Esophagus squamous epithelium (tissue), 5 donors: ENCODE data around the gene SLC44A1. TPM values are rescaled to one million over a fixed set of nuclear protein-coding genes. Genes with fewer than 3 reads are reported as not detected.

Source experiments
- DNase-seq: peaks from one replicate; lab custom pipeline; 2025; lab: John Stamatoyannopoulos, UW
- H3K27ac ChIP-seq, 4 donors: fragments of 200-600 bp; sonication (generic); one replicate each; pipeline ENCODE4 v1.5.1; 2016 to 2019; ENCODE audit warnings: mild to moderate bottlenecking in 1 of 4
- H3K27me3 ChIP-seq, 4 donors: fragments of 200-600 bp; sonication (generic); 1 replicate in 3 of 4; 2 replicates in 1 of 4; pipeline versions ENCODE4 v1.5.1 to v1.6.0; 2017 to 2021; ENCODE audit warnings: antibody characterized with exemption in 1 of 4
- H3K36me3 ChIP-seq, 3 donors: fragments of 200-600 bp; sonication (generic); one replicate each; pipeline ENCODE4 v1.5.1; 2016 to 2019
- H3K4me1 ChIP-seq, 3 donors: fragments of 200-600 bp; sonication (generic); one replicate each; pipeline ENCODE4 v1.5.1; 2017 to 2019
- H3K4me3 ChIP-seq, 4 donors: fragments of 200-600 bp; sonication (generic); 1 replicate in 3 of 4; 2 replicates in 1 of 4; pipeline ENCODE4 v1.5.1; 2016 to 2019; ENCODE audit warnings: mild to moderate bottlenecking in 2 of 4, moderate library complexity in 1 of 4
- H3K9me3 ChIP-seq, 3 donors: fragments of 200-600 bp; sonication (generic); one replicate each; pipeline ENCODE4 v1.5.1; 2016 to 2019
- POLR2A ChIP-seq, 4 donors: fragments of 450-650 bp; IDR thresholded peaks; one replicate each; pipeline ENCODE4 v1.6.1; 2017; ENCODE audit warnings: antibody characterized with exemption in 4 of 4, mild to moderate bottlenecking in 4 of 4, moderate library complexity in 3 of 4
- WGBS, 2 donors: methylation state at CpG; one replicate each; pipeline ENCODE4 v1.1.5; 2018; 5-methylcytosine and 5-hydroxymethylcytosine counted together
- intact Hi-C: fragments of 100-400 bp; cut with DNase I; formaldehyde crosslinking; loops from one replicate; pipeline ENCODE4 v1.15.0; 2022
- total RNA-seq, 4 donors: library from RNA; depleted of rRNA; stranded (reverse); fragments of >200 nt; gene quantifications; one replicate each; pipeline ENCODE4 v1.1.0, GENCODE V29; 2016
- TF ChIP-seq, protein P1 (sequence below), 6 experiments: fragments of 450-650 bp in 4 of 6; fragments of 200-600 bp in 2 of 6; sonication (generic) in 2 of 6; IDR thresholded peaks; one replicate each; pipeline ENCODE4 v1.5.1; 2016 to 2019; ENCODE audit warnings: antibody characterized with exemption in 6 of 6, mild to moderate bottlenecking in 4 of 6, moderate library complexity in 4 of 6
- donor health status: DM: yes; HTN: yes; CAD: no.

Gene SLC44A1
- total RNA-seq, 4 donors from 2014 or later = 19.9 to 52.9 (median 37.8) TPM

- TF ChIP-seq, protein P1, sequence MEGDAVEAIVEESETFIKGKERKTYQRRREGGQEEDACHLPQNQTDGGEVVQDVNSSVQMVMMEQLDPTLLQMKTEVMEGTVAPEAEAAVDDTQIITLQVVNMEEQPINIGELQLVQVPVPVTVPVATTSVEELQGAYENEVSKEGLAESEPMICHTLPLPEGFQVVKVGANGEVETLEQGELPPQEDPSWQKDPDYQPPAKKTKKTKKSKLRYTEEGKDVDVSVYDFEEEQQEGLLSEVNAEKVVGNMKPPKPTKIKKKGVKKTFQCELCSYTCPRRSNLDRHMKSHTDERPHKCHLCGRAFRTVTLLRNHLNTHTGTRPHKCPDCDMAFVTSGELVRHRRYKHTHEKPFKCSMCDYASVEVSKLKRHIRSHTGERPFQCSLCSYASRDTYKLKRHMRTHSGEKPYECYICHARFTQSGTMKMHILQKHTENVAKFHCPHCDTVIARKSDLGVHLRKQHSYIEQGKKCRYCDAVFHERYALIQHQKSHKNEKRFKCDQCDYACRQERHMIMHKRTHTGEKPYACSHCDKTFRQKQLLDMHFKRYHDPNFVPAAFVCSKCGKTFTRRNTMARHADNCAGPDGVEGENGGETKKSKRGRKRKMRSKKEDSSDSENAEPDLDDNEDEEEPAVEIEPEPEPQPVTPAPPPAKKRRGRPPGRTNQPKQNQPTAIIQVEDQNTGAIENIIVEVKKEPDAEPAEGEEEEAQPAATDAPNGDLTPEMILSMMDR (IDR thresholded peaks at IDR 0.05) = no peak
- no peak for TF ChIP-seq POLR2A (IDR thresholded peaks at IDR 0.05)
- intact Hi-C loops = no loop called here
- no peaks in the 10 kb centered on the region for H3K36me3 ChIP-seq
- peaks cover 5 to 29% (median 5%) of the 10 kb centered on the region in 3 donors for H3K4me1 ChIP-seq
- H3K4me3 ChIP-seq = no peak overlapping the region
- no peak overlapping the region for H3K27ac ChIP-seq
- WGBS, 2 donors = 26 to 40% methylated on average over 1 of the region's 1 CpG
- H3K9me3 ChIP-seq = no peaks in the 10 kb centered on the region
- no peaks in the 10 kb centered on the region for H3K27me3 ChIP-seq
- no peak for DNase-seq
Observed at GRCh38 chr9:105290418-105290817, 46.0 kb downstream of the SLC44A1 start.

DNA sequence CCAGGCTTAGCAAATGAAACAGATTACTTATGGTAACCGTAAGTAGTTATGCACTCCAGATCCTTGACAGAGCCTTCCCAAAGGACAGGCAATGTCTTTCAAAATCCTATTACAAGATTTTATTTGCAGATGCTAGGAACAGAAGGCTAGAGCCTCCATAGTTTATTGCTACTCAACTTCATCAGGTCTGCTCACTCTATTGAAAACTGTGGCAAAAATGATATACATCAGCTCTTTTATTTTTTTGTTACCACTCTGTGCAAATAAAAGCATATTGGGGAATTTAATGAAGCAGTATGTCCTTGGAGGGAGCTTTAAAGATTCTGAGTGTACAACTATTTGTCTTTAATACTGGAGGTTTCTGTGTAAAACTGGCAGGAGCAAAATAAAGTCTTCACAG, 46.5 kb downstream of the SLC44A1 start:
- peaks cover 5 to 26% (median 5%) of the 10 kb centered on the region in 3 donors for H3K4me1 ChIP-seq
- DNase-seq = no peak
- 82 to 94% methylated on average over 1 of the region's 1 CpG for WGBS, 2 donors
- no peak overlapping the region for H3K27ac ChIP-seq
- intact Hi-C loops = no loop called here
- no peaks in the 10 kb centered on the region for H3K9me3 ChIP-seq
- H3K4me3 ChIP-seq = no peak overlapping the region
- no peaks in the 10 kb centered on the region for H3K36me3 ChIP-seq
- TF ChIP-seq, protein P1 (IDR thresholded peaks at IDR 0.05) = no peak
- TF ChIP-seq POLR2A (IDR thresholded peaks at IDR 0.05) = no peak
- no peaks in the 10 kb centered on the region for H3K27me3 ChIP-seq

DNA sequence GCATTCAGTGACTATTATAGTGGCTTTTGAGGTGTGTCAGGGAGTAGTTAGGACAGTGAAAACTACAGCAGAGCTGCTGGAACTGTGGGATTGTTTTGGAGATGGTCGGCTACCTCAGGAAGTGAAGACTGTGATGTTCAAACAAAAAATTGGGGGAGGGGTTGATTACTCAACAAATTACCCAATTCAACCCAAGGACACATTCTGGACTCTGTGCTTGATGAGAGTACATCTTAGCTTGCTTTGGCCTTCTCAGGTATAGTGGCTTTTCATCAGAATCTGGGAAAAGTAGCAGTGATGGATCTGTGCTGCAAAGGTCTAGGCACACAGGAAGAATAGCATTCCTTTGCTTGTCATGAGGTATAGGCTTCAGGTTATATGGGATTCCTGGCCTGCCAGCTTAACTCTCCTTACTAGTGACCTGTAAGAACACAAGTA, 47.0 kb downstream of the SLC44A1 start:
- no peak overlapping the region for H3K4me3 ChIP-seq
- peaks cover 5 to 31% (median 5%) of the 10 kb centered on the region in 3 donors for H3K4me1 ChIP-seq
- H3K9me3 ChIP-seq = no peaks in the 10 kb centered on the region
- intact Hi-C loops = no loop called here
- H3K27me3 ChIP-seq = no peaks in the 10 kb centered on the region
- TF ChIP-seq POLR2A (IDR thresholded peaks at IDR 0.05) = no peak
- TF ChIP-seq, protein P1 (IDR thresholded peaks at IDR 0.05) = no peak
- DNase-seq = no peak
- WGBS, 2 donors = 53 to 59% methylated on average over 1 of the region's 1 CpG
- no peak overlapping the region for H3K27ac ChIP-seq
- no peaks in the 10 kb centered on the region for H3K36me3 ChIP-seq

GRCh38 chr9:105291938-105292337, 47.5 kb downstream of the SLC44A1 start:
- Histone ChIP-seq H3K4me3 (no peak overlapping the region), H3K36me3 (no peaks in the 10 kb centered on the region), H3K27me3 (no peaks in the 10 kb centered on the region), H3K9me3 (no peaks in the 10 kb centered on the region), H3K27ac (no peak overlapping the region), H3K4me1 (peaks cover 5 to 36% (median 5%) of the 10 kb centered on the region in 3 donors)
- TF ChIP-seq, protein P1 (IDR thresholded peaks at IDR 0.05) = no peak
- TF ChIP-seq POLR2A (IDR thresholded peaks at IDR 0.05) = no peak
- WGBS, 2 donors = 78 to 81% methylated on average over 2 of the region's 2 CpGs
- no peak for DNase-seq
- intact Hi-C loops = no loop called here

DNA sequence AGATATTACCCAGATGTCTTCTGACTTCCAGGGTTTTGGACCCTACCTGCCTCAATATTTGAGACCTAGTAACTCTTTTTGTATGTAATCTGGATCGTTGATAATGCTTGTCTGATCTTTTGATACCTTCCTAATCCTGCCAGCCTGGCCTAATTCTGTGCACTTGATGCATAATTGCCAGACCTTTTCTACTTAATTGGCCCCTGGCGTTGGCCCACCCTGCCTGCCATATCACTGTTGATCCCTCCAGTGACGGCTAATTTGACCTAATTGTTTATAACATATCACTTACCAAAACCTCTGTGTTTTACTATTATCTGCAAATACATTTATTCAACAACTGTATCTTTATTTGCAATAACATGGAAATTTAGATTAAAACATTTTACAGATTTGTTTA, 49.0 kb downstream of the SLC44A1 start:
- no peaks in the 10 kb centered on the region for H3K9me3 ChIP-seq
- peaks cover 9 to 45% (median 12%) of the 10 kb centered on the region in 3 donors for H3K4me1 ChIP-seq
- 72 to 83% methylated on average over 3 of the region's 3 CpGs for WGBS, 2 donors

More for the DNA sequence above, 49.0 kb downstream of the SLC44A1 start:
- Histone ChIP-seq H3K27me3 (no peaks in the 10 kb centered on the region), H3K27ac (no peak overlapping the region), H3K4me3 (no peak overlapping the region), H3K36me3 (no peaks in the 10 kb centered on the region)
- no peak for DNase-seq
- TF ChIP-seq, protein P1 (IDR thresholded peaks at IDR 0.05) = no peak
- TF ChIP-seq POLR2A (IDR thresholded peaks at IDR 0.05) = no peak
- intact Hi-C loops = no loop called here
